ENCODE results near the gene WHRN.

The WHRN gene

GRCh38 chr9:114465417-114465816, 39.9 kb downstream of the WHRN start:
- Histone ChIP-seq H3K9ac (ENCODE audit: insufficient read length, low read depth) (no peak overlapping the region), H3K36me3 (ENCODE audit: insufficient read depth, insufficient read length, low read length) (peaks cover 13% of the 10 kb centered on the region), H3K4me1 (ENCODE audit: insufficient read depth, insufficient read length) (peaks cover 14% of the 10 kb centered on the region), H3K27me3 (ENCODE audit: insufficient read depth, insufficient read length) (no peaks in the 10 kb centered on the region), H3K4me3 (ENCODE audit: insufficient read length, low read depth) (no peak overlapping the region), H3K9me3 (ENCODE audit: insufficient read depth, low read length) (no peaks in the 10 kb centered on the region)
- TF ChIP-seq ZNF274 (IDR thresholded peaks at IDR 0.05; ENCODE audit: low read depth, low read length) (no peak), YY1 (IDR thresholded peaks at IDR 0.05; ENCODE audit: insufficient read depth, insufficient read length) (no peak), SUZ12 (IDR thresholded peaks at IDR 0.05; ENCODE audit: extremely low read depth, insufficient read depth, insufficient read length) (no peak)
- DNase-seq (ENCODE audit: low read depth, low spot score), result no peak

- no peaks in the 10 kb centered on the region for H3K9me3 ChIP-seq (ENCODE audit: insufficient read depth, low read length)
- peaks cover 13% of the 10 kb centered on the region for H3K36me3 ChIP-seq (ENCODE audit: insufficient read depth, insufficient read length, low read length)
- H3K9ac ChIP-seq (ENCODE audit: insufficient read length, low read depth), result no peak overlapping the region
- peaks cover 15% of the 10 kb centered on the region for H3K4me1 ChIP-seq (ENCODE audit: insufficient read depth, insufficient read length)
- H3K4me3 ChIP-seq (ENCODE audit: insufficient read length, low read depth), result no peak overlapping the region
- TF ChIP-seq ZNF274 (IDR thresholded peaks at IDR 0.05; ENCODE audit: low read depth, low read length) (no peak), YY1 (IDR thresholded peaks at IDR 0.05; ENCODE audit: insufficient read depth, insufficient read length) (no peak), SUZ12 (IDR thresholded peaks at IDR 0.05; ENCODE audit: extremely low read depth, insufficient read depth, insufficient read length) (no peak)
- no peaks in the 10 kb centered on the region for H3K27me3 ChIP-seq (ENCODE audit: insufficient read depth, insufficient read length)
- no peak for DNase-seq (ENCODE audit: low read depth, low spot score)
Measured at GRCh38 chr9:114464281-114465051, 40.8 kb downstream of the WHRN start.

GRCh38 chr9:114462791-114463190, 42.5 kb downstream of the WHRN start:
- Histone ChIP-seq H3K4me3 (ENCODE audit: insufficient read length, low read depth) (no peak overlapping the region), H3K9ac (ENCODE audit: insufficient read length, low read depth) (no peak overlapping the region), H3K27me3 (ENCODE audit: insufficient read depth, insufficient read length) (no peaks in the 10 kb centered on the region), H3K9me3 (ENCODE audit: insufficient read depth, low read length) (no peaks in the 10 kb centered on the region), H3K36me3 (ENCODE audit: insufficient read depth, insufficient read length, low read length) (peaks cover 2% of the 10 kb centered on the region), H3K4me1 (ENCODE audit: insufficient read depth, insufficient read length) (peaks cover 15% of the 10 kb centered on the region)
- DNase-seq (ENCODE audit: low read depth, low spot score), result no peak
- TF ChIP-seq ZNF274 (IDR thresholded peaks at IDR 0.05; ENCODE audit: low read depth, low read length) (no peak), SUZ12 (IDR thresholded peaks at IDR 0.05; ENCODE audit: extremely low read depth, insufficient read depth, insufficient read length) (no peak), YY1 (IDR thresholded peaks at IDR 0.05; ENCODE audit: insufficient read depth, insufficient read length) (no peak)

- DNase-seq (ENCODE audit: low read depth, low spot score), result no peak
- peaks cover 9% of the 10 kb centered on the region for H3K4me1 ChIP-seq (ENCODE audit: insufficient read depth, insufficient read length)
- no peaks in the 10 kb centered on the region for H3K9me3 ChIP-seq (ENCODE audit: insufficient read depth, low read length)
- TF ChIP-seq SUZ12 (IDR thresholded peaks at IDR 0.05; ENCODE audit: extremely low read depth, insufficient read depth, insufficient read length), result no peak
- TF ChIP-seq ZNF274 (IDR thresholded peaks at IDR 0.05; ENCODE audit: low read depth, low read length), result no peak
- TF ChIP-seq YY1 (IDR thresholded peaks at IDR 0.05; ENCODE audit: insufficient read depth, insufficient read length), result no peak
- H3K4me3 ChIP-seq (ENCODE audit: insufficient read length, low read depth), result no peak overlapping the region
- peaks cover 2% of the 10 kb centered on the region for H3K36me3 ChIP-seq (ENCODE audit: insufficient read depth, insufficient read length, low read length)
- H3K9ac ChIP-seq (ENCODE audit: insufficient read length, low read depth), result no peak overlapping the region
- no peaks in the 10 kb centered on the region for H3K27me3 ChIP-seq (ENCODE audit: insufficient read depth, insufficient read length)
Measured at GRCh38 chr9:114461468-114461867, 43.8 kb downstream of the WHRN start.

GRCh38 chr9:114460513-114461199, 44.6 kb downstream of the WHRN start:
- Histone ChIP-seq H3K27me3 (ENCODE audit: insufficient read depth, insufficient read length) (no peaks in the 10 kb centered on the region), H3K4me1 (ENCODE audit: insufficient read depth, insufficient read length) (peaks cover 3% of the 10 kb centered on the region), H3K9me3 (ENCODE audit: insufficient read depth, low read length) (no peaks in the 10 kb centered on the region), H3K4me3 (ENCODE audit: insufficient read length, low read depth) (no peak overlapping the region), H3K36me3 (ENCODE audit: insufficient read depth, insufficient read length, low read length) (no peaks in the 10 kb centered on the region), H3K9ac (ENCODE audit: insufficient read length, low read depth) (no peak overlapping the region)
- TF ChIP-seq YY1 (IDR thresholded peaks at IDR 0.05; ENCODE audit: insufficient read depth, insufficient read length), result no peak
- no peak for TF ChIP-seq SUZ12 (IDR thresholded peaks at IDR 0.05; ENCODE audit: extremely low read depth, insufficient read depth, insufficient read length)
- no peak for TF ChIP-seq ZNF274 (IDR thresholded peaks at IDR 0.05; ENCODE audit: low read depth, low read length)
- DNase-seq (ENCODE audit: low read depth, low spot score), result no peak

- no peak for TF ChIP-seq SUZ12 (IDR thresholded peaks at IDR 0.05; ENCODE audit: extremely low read depth, insufficient read depth, insufficient read length)
- no peak for TF ChIP-seq YY1 (IDR thresholded peaks at IDR 0.05; ENCODE audit: insufficient read depth, insufficient read length)
- TF ChIP-seq ZNF274 (IDR thresholded peaks at IDR 0.05; ENCODE audit: low read depth, low read length), result no peak
- H3K4me1 ChIP-seq (ENCODE audit: insufficient read depth, insufficient read length), result peaks cover 3% of the 10 kb centered on the region
- no peak for DNase-seq (ENCODE audit: low read depth, low spot score)
- H3K9ac ChIP-seq (ENCODE audit: insufficient read length, low read depth), result no peak overlapping the region
- no peaks in the 10 kb centered on the region for H3K36me3 ChIP-seq (ENCODE audit: insufficient read depth, insufficient read length, low read length)
- no peaks in the 10 kb centered on the region for H3K9me3 ChIP-seq (ENCODE audit: insufficient read depth, low read length)
- no peaks in the 10 kb centered on the region for H3K27me3 ChIP-seq (ENCODE audit: insufficient read depth, insufficient read length)
- H3K4me3 ChIP-seq (ENCODE audit: insufficient read length, low read depth), result no peak overlapping the region
Measured at GRCh38 chr9:114459464-114459863, 45.8 kb downstream of the WHRN start.

- Histone ChIP-seq H3K9ac (ENCODE audit: insufficient read length, low read depth) (no peak overlapping the region), H3K4me3 (ENCODE audit: insufficient read length, low read depth) (no peak overlapping the region), H3K27me3 (ENCODE audit: insufficient read depth, insufficient read length) (no peaks in the 10 kb centered on the region), H3K36me3 (ENCODE audit: insufficient read depth, insufficient read length, low read length) (no peaks in the 10 kb centered on the region), H3K4me1 (ENCODE audit: insufficient read depth, insufficient read length) (peaks cover 3% of the 10 kb centered on the region), H3K9me3 (ENCODE audit: insufficient read depth, low read length) (no peaks in the 10 kb centered on the region)
- no peak for TF ChIP-seq SUZ12 (IDR thresholded peaks at IDR 0.05; ENCODE audit: extremely low read depth, insufficient read depth, insufficient read length)
- no peak for TF ChIP-seq YY1 (IDR thresholded peaks at IDR 0.05; ENCODE audit: insufficient read depth, insufficient read length)
- TF ChIP-seq ZNF274 (IDR thresholded peaks at IDR 0.05; ENCODE audit: low read depth, low read length), result no peak
- no peak for DNase-seq (ENCODE audit: low read depth, low spot score)
Measured at GRCh38 chr9:114456929-114457328, 48.3 kb downstream of the WHRN start.

Data from NT2/D1 (cell line).